SU-DHL-6 (cell line): Measurements from ENCODE around the gene SZRD1.

Experiments used
- H2AFZ ChIP-seq: fragments of 200-600 bp; sonication (generic); 2 replicates; pipeline ENCODE4 v1.6.1; 2014; ENCODE audit warnings: low read depth, mild to moderate bottlenecking, moderate library complexity, mixed read lengths, antibody characterized with exemption, low read length; ENCODE audit not compliant: severe bottlenecking
- H3F3A ChIP-seq: fragments of 200-600 bp; shearing (Covaris generic); 2 replicates; pipeline ENCODE4 v1.6.0; 2016; ENCODE audit warnings: antibody characterized with exemption, mild to moderate bottlenecking; ENCODE audit not compliant: insufficient read depth
- H3K27ac ChIP-seq: fragments of 200-600 bp; sonication (generic); 2 replicates; pipeline ENCODE4 v1.5.1; 2016; ENCODE audit warnings: low read depth, mild to moderate bottlenecking, low read length, moderate library complexity, mixed read lengths
- H3K27me3 ChIP-seq: fragments of 200-600 bp; sonication (generic), shearing (Covaris generic); 2 replicates; pipeline ENCODE4 v1.6.0; 2014; ENCODE audit warnings: mild to moderate bottlenecking, low read length
- H3K36me3 ChIP-seq: fragments of 200-600 bp; sonication (generic); 2 replicates; pipeline ENCODE4 v1.6.1; 2014; ENCODE audit warnings: mild to moderate bottlenecking, low read length, mixed read lengths
- H3K4me2 ChIP-seq: fragments of 300-600, 200-600 bp; shearing (Covaris generic), sonication (generic); 2 replicates; pipeline ENCODE4 v1.6.0; 2014; ENCODE audit warnings: low read length, low read depth, mild to moderate bottlenecking; ENCODE audit not compliant: poor library complexity, severe bottlenecking
- H3K4me3 ChIP-seq: fragments of 200-600 bp; sonication (generic); 2 replicates; pipeline ENCODE4 v1.5.1; 2014; ENCODE audit warnings: antibody characterized with exemption, low read length, mild to moderate bottlenecking, mixed read lengths; ENCODE audit not compliant: insufficient read depth, poor library complexity, severe bottlenecking
- H3K79me2 ChIP-seq: fragments of 200-600 bp; sonication (generic); 2 replicates; pipeline ENCODE4 v1.6.1; 2014; ENCODE audit warnings: mild to moderate bottlenecking, low read length, moderate library complexity; ENCODE audit not compliant: insufficient read depth
- H3K9ac ChIP-seq: fragments of 200-600 bp; sonication (generic); 2 replicates; pipeline ENCODE4 v1.7.0; 2014; ENCODE audit warnings: mild to moderate bottlenecking, low read length
- H3K9me2 ChIP-seq: fragments of 200-600 bp; sonication (generic); replicated peaks from 2 replicates; pipeline ENCODE4 v1.6.1; 2014; ENCODE audit warnings: low read length; ENCODE audit not compliant: insufficient read depth
- H3K9me3 ChIP-seq: fragments of 200-600 bp; sonication (generic); 2 replicates; pipeline ENCODE4 v1.6.1; 2014; ENCODE audit warnings: low read length, mixed read lengths; ENCODE audit not compliant: insufficient read depth
- H4K20me1 ChIP-seq: fragments of 200-600 bp; sonication (generic); 2 replicates; pipeline ENCODE4 v1.6.1; 2014; ENCODE audit warnings: low read depth, mild to moderate bottlenecking, antibody characterized with exemption, low read length, moderate library complexity, mixed read lengths
- EZH2phosphoT487 ChIP-seq: fragments of 200-600 bp; sonication (generic), shearing (Covaris generic); conservative IDR thresholded peaks from 2 replicates; pipeline ENCODE4 v1.6.1; 2018; ENCODE audit warnings: mild to moderate bottlenecking, antibody characterized with exemption, low read length, moderate library complexity, mixed read lengths
- TF ChIP-seq, protein P1 (sequence below): fragments of 200-600 bp; sonication (generic); IDR thresholded peaks from one replicate; pipeline ENCODE4 v1.5.1; 2017; ENCODE audit warnings: antibody characterized with exemption, mild to moderate bottlenecking, low read length, moderate library complexity; ENCODE audit not compliant: insufficient read depth, poor library complexity, severe bottlenecking

SZRD1 gene

DNA sequence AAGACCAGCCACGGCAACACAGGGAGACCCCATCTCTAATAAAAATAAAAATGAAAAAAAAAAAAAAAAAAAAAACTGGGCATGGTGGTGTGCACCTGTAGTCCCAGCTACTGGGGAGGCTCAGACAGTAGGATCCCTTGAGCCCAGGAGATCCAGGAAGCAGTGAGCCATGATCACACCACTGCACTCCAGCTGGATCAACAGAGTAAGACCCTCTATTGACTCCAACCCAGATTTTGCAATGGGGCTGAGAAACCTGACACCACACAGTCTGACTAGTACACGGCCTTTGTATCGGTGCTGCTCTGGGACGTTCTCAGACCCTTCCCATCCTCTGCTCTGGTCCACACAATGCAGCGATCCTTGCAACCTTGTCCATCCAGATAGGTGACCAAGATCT lies 38.4 kb downstream of the SZRD1 start:
- H3F3A ChIP-seq, result no peaks in the 10 kb centered on the region
- H3K27me3 ChIP-seq, result no peaks in the 10 kb centered on the region
- H3K36me3 ChIP-seq, result no peaks in the 10 kb centered on the region
- no peaks in the 10 kb centered on the region for H3K9me2 ChIP-seq
- H2AFZ ChIP-seq, result no peak overlapping the region
- no peak for TF ChIP-seq EZH2phosphoT487
- TF ChIP-seq, protein P1, sequence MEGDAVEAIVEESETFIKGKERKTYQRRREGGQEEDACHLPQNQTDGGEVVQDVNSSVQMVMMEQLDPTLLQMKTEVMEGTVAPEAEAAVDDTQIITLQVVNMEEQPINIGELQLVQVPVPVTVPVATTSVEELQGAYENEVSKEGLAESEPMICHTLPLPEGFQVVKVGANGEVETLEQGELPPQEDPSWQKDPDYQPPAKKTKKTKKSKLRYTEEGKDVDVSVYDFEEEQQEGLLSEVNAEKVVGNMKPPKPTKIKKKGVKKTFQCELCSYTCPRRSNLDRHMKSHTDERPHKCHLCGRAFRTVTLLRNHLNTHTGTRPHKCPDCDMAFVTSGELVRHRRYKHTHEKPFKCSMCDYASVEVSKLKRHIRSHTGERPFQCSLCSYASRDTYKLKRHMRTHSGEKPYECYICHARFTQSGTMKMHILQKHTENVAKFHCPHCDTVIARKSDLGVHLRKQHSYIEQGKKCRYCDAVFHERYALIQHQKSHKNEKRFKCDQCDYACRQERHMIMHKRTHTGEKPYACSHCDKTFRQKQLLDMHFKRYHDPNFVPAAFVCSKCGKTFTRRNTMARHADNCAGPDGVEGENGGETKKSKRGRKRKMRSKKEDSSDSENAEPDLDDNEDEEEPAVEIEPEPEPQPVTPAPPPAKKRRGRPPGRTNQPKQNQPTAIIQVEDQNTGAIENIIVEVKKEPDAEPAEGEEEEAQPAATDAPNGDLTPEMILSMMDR, result no peak
- no peak overlapping the region for H3K4me2 ChIP-seq
- H3K27ac ChIP-seq, result no peak overlapping the region
- H3K79me2 ChIP-seq, result no peaks in the 10 kb centered on the region
- no peak overlapping the region for H3K4me3 ChIP-seq
- no peak overlapping the region for H3K9ac ChIP-seq
- no peaks in the 10 kb centered on the region for H3K9me3 ChIP-seq
- H4K20me1 ChIP-seq, result no peaks in the 10 kb centered on the region

GRCh38 chr1:16406868-16407267 lies 39.8 kb downstream of the SZRD1 start:
- Histone ChIP-seq H3F3A (no peaks in the 10 kb centered on the region), H3K4me2 (no peak overlapping the region), H3K9ac (no peak overlapping the region), H3K27ac (no peak overlapping the region), H3K27me3 (no peaks in the 10 kb centered on the region), H3K9me3 (no peaks in the 10 kb centered on the region), H3K9me2 (no peaks in the 10 kb centered on the region), H2AFZ (no peak overlapping the region), H3K36me3 (no peaks in the 10 kb centered on the region), H3K79me2 (no peaks in the 10 kb centered on the region), H4K20me1 (no peaks in the 10 kb centered on the region), H3K4me3 (no peak overlapping the region)
- TF ChIP-seq, protein P1, result no peak
- TF ChIP-seq EZH2phosphoT487, result no peak

DNA sequence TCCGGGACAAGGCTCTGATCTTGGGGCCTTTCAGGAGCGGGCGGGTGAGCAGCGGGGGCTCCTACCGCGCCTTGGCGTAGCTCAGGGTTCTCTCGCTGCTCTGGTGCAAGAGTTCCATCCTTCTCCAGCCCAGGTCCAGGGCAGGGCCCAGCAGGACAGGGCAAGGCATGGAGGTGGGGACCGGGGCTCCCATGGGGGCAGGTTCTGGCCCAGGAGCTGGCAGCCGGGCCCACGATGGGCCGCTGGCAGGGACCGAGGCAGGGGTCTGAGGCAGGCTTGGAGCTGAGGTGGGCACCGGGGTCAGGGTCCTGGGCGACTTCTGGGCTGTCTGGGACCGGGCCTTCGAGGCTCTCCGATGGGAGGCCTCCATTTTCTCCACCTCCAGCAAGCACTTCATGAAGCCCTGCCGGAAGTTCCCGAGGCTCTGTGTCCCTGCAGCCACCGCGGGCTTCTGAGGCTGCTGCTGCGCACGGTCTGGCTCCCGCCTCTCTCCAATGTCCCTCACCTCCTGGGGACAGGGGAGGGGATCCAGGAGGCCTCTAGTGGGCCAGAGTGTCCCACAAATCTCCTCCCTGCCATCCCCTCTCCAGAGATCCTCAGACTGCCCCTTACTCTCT lies 42.6 kb downstream of the SZRD1 start:
- H3K9me2 ChIP-seq, result no peaks in the 10 kb centered on the region
- H4K20me1 ChIP-seq, result no peaks in the 10 kb centered on the region
- no peaks in the 10 kb centered on the region for H3K36me3 ChIP-seq
- no peak overlapping the region for H2AFZ ChIP-seq
- no peaks in the 10 kb centered on the region for H3F3A ChIP-seq
- no peaks in the 10 kb centered on the region for H3K9me3 ChIP-seq
- H3K4me3 ChIP-seq, result no peak overlapping the region
- no peak overlapping the region for H3K9ac ChIP-seq
- H3K4me2 ChIP-seq, result no peak overlapping the region
- no peaks in the 10 kb centered on the region for H3K79me2 ChIP-seq
- TF ChIP-seq EZH2phosphoT487, result no peak
- TF ChIP-seq, protein P1, result no peak
- no peaks in the 10 kb centered on the region for H3K27me3 ChIP-seq
- H3K27ac ChIP-seq, result no peak overlapping the region
